AG04449 (cell line): ENCODE results near the gene TBC1D2.

Source experiments
- CTCF ChIA-PET: fragments of 350-600 bp; formaldehyde crosslinking; extraction: SDS; loops from one replicate; lab custom pipeline; 2021; ENCODE audit warnings: antibody characterized with exemption; lab: Yijun Ruan, JAX
- POLR2A ChIA-PET: fragments of 400-600, 350-600 bp; formaldehyde crosslinking; extraction: SDS; loops from one replicate; lab custom pipeline; 2020; ENCODE audit warnings: antibody characterized with exemption, inconsistent platforms; lab: Yijun Ruan, JAX
- DNase-seq: peaks from one replicate; pipeline ENCODE4 v3.0.0-alpha.2; 2010; ENCODE audit warnings: low read depth, low spot score
- H3K4me3 ChIP-seq: 2 replicates; pipeline ENCODE4 v1.5.1; 2011; ENCODE audit warnings: low read depth, mild to moderate bottlenecking, control low read depth, low read length
- CTCF ChIP-seq: IDR thresholded peaks from one replicate; pipeline ENCODE4 v1.5.1; 2011; ENCODE audit warnings: mild to moderate bottlenecking, moderate library complexity, low read length, control low read depth, inconsistent platforms; ENCODE audit not compliant: insufficient read depth; ENCODE audit errors: missing control alignments

The TBC1D2 gene

GRCh38 chr9:98256756-98257155 lies 1.3 kb upstream of the TBC1D2 start:
- peak overlapping the region; percentile 87 for H3K4me3 ChIP-seq
- no peak for DNase-seq
- ChIA-PET POLR2A (interaction anchor here (1.6 to 2.0 kb wide), 2 partner anchors 33 to 63 kb away, joined by 4 to 18 read pairs; no protein-coding TSS in a partner anchor), CTCF (interaction anchor here (1.0 to 9.6 kb wide), 9 partner anchors 16 to 540 kb away, joined by 3 to 115 read pairs (median 12); partner anchors contain the start of genes CORO2A and TRMO)
- TF ChIP-seq CTCF, result no peak

DNA sequence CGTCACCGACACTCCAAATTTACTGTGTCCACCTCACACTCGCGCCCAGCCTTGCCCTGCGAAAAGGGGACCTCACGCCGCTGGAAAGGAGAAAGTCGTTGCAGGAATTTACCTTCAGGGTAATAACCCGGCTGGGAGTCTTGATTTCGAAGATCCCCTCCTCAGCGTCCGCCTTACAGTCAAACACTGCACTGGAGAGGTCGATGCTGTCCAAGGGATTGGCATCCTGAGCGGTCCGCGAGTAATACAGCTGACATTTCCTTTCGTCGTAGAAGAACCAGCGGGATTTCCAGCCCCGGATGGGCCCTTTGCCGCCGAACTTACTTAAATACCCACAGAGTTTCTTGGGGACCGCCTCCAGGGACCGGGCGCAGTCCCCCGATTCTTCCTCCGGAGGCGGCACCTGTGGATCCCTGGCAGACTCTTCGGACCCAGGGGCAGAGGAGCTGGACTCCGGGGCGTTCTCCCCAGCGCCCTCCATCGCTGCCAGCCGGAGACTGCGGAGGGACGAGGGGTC lies 330 bp downstream of the TBC1D2 start:
- peak overlapping the region; percentile 87 for H3K4me3 ChIP-seq
- DNase-seq, result no peak
- POLR2A ChIA-PET, result interaction anchor here (0.6 to 2.0 kb wide), 7 partner anchors 20 to 172 kb away, joined by 3 to 18 read pairs (median 3); no protein-coding TSS in a partner anchor
- no peak for TF ChIP-seq CTCF
- CTCF ChIA-PET, result interaction anchor here (0.6 to 9.6 kb wide), 15 partner anchors 9 to 538 kb away, joined by 3 to 115 read pairs (median 5); partner anchors contain the start of genes CORO2A and TRMO

DNA sequence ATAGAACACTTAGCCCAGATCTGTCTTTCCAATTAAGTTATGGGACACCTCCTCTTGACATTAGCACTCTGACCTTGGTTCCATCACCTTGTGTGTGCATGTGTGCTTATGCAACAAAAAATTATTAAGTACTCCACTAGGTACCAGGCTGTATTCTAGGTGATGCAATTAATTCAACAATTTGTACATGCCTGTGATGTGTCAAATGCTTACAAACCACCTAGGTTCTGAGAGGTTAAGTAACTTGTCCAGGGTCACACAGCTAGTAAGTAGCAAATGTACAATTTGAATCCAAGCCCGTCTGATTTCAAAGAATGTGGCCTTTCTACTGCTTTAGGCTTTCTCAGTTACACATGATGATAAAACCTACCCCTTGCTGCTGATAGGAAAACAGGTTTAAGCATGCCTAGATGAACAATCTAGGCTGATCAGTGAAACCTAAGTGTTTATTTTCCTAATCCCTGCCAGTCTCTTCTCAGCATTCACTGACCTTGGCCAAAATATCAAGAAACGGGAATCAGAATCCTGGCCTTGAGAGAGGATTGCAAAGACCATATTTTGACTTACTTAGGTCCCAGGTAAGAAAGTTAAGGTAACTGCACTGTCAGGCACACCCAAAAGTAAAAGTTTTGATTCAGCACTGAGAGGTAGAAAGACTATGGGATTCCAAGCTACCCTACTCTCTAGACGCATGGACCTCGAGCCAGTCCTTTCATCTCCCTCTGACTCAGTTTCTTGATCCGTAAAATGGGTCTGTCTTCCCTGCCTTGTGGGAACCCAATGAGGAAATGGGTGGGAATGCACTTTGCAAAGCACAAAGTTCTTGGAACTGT lies 1.0 kb downstream of the TBC1D2 start:
- CTCF ChIA-PET, result interaction anchor here (1.4 to 9.6 kb wide), 8 partner anchors 9 to 538 kb away, joined by 3 to 115 read pairs (median 6); partner anchors contain the start of genes CORO2A and TRMO

GRCh38 chr9:98253565-98253964 lies 1.9 kb downstream of the TBC1D2 start:
- H3K4me3 ChIP-seq, result peak overlapping the region; percentile 87
- POLR2A ChIA-PET, result interaction anchor here (1.6 to 1.7 kb wide), 2 partner anchors 30 to 35 kb away, joined by 3 to 8 read pairs; no protein-coding TSS in a partner anchor
- TF ChIP-seq CTCF, result no peak
- no peak for DNase-seq
- CTCF ChIA-PET, result interaction anchor here (1.3 to 9.6 kb wide), 5 partner anchors 9 to 331 kb away, joined by 3 to 115 read pairs (median 4); partner anchors contain the start of genes CORO2A and TRMO

More for the DNA sequence above, 1.0 kb downstream of the TBC1D2 start:
- H3K4me3 ChIP-seq, result peak overlapping the region; percentile 87
- TF ChIP-seq CTCF, result no peak
- no peak for DNase-seq
- POLR2A ChIA-PET, result interaction anchor here (1.6 to 2.0 kb wide), 3 partner anchors 31 to 35 kb away, joined by 3 to 18 read pairs (median 8); no protein-coding TSS in a partner anchor

DNA sequence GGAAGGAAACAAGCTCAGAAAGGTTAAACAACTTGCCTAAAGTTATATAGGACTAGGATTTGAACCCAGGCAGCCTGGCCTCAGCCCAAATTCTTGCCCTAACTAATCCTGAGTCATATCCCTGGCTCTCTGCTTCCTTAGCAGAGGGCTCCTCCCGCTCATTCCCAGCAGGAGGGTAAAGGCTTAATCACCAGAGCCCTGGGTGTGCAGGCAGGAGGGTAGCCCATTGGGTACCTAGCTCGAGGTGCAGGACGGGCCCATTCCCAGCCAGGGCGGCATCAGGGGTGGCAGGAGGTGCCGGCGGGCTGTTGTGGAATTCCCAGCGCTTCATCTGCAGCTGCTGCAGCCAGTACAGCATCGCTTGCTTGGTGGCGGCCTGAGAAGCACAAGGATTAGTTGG lies 3.9 kb downstream of the TBC1D2 start:
- CTCF ChIA-PET, result interaction anchor here (0.9 to 1.5 kb wide), 4 partner anchors 28 to 328 kb away, joined by 3 to 5 read pairs (median 4); no protein-coding TSS in a partner anchor
- DNase-seq, result peak; percentile 29
- no peak for TF ChIP-seq CTCF
- POLR2A ChIA-PET, result interaction anchor here (1.2 kb wide), 1 partner anchor 28 kb away, joined by 4 read pairs; no protein-coding TSS in a partner anchor
- no peak overlapping the region; the same call in 1 of the 2 replicates for H3K4me3 ChIP-seq
